Measurements from ENCODE around the gene GREM2.

The GREM2 gene

DNA sequence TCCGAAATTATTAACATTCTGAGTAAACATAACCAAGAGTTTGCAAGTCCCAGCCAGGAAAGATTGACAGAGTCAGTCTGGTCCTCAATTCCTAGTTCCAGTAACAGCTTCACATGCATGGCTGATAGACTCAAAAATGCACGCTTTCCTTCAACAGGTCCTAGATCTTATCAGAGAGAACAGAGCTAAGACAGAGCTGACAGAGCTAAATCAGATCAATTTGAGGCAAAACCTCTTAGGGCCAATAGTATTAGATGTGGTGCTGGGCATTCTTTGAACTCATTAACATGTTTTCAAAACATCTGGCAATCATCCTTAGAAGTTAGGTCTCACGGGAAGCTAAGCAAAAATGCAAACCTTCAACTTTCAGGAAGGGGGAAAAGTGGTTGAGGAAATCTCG, 114.0 kb downstream of the GREM2 start:
- DNase-seq, result no peak

DNA sequence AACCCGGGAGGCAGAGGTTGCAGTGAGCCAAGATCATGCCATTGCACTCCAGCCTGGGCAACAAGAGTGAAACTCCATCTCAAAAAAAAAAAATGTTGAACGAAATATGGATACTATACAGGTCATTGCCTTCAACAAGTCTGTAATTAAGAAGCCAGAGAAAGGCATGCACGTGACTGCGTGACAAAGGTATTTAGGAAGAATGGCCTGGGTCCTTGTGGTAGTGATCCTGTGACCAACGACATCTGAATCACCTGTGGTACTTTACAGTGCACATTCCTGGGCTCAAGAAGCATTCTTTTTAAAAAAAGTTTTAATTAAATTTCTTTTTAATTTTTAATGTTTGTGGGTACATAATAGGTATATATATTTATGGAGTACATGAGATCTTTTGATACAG, 115.0 kb downstream of the GREM2 start:
- DNase-seq, result no peak

DNA sequence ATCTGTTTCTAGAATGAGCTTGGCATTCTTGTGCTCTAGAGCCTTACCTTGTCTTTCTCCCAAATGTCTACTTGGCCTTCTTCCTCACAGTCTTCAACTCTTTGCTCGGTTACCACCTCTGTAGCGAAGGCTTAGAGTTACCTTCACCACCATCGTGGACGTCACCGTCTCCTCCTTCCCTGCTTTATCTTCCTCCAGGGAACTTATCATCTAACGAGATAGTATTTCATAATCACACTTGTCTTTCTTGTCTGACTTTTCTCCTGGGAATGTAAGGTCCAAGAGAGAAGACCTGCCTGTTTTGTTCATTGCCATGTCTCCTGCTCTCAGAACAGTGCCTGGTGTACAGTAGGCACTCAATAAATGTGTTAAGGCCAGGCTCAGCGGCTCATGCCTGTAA, 115.6 kb downstream of the GREM2 start:
- no peak for DNase-seq

DNA sequence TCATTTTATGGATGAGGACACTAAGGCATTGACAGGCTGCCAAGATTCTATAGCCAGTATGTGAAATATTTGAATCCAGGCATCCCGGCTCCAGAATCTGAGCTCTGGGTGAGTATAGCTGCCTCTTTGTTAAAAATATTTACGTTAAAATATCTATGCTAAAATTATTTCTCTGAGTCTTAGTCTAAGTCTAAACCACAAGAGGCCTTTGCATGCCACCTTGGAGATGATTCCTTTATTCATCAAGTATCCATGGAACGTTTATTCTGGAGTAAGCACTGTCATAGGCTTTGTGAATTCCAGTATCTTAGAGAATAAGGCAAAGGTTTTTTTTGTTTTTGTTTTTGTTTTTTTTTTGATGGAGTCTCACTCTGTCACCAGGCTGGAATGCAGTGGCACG, 116.4 kb downstream of the GREM2 start:
- no peak for DNase-seq

DNA sequence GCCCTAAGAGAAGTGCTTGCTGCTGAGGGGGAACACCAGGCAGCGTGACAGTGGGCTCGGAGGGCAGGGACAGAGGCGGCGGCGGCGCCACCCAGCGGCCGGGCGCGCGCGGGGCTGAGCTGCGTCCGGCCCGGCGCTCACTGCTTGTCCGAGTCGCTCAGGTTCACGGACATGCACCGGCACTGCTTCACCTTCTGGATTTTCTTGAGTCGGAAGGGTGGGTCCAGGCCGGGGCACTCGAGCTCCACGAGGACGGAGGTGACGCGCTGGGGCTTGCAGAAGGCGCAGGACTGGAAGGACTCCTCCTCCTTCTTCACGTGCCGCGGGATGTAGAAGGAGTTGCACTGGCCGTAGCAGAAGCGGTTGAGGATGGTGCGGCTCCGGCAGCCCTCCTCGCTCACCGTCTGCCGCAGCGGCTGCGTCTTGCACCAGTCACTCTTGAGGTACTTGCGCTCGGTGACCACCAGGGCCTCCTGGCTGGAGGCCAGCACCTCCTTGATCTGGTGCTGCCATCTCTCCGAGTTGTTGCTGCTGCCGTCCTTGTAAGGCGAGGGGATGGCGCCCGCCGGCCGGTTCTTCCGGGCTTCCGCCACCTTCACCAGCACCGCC, 119.0 kb downstream of the GREM2 start:
- peak in 1 of 2 donors; percentile 10 for DNase-seq

DNA sequence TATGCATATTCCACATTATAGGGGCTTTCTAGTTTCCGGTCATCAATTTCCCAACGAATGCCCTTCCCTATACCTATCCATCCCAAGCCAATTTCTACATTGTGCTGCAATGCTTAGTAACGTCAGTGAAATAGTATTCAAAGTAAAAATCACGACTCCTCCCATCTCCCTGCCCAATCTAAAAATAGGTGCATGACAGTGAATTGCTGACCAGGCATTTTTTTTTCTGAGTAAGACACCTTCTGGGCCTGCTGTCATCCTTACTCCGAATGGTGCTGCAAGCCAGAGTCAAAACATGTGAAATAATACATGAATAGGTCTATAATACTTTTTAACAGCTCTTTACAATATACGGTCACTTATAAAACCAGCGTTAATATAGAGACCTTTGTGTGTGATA, 120.2 kb downstream of the GREM2 start:
- DNase-seq, result no peak

DNA sequence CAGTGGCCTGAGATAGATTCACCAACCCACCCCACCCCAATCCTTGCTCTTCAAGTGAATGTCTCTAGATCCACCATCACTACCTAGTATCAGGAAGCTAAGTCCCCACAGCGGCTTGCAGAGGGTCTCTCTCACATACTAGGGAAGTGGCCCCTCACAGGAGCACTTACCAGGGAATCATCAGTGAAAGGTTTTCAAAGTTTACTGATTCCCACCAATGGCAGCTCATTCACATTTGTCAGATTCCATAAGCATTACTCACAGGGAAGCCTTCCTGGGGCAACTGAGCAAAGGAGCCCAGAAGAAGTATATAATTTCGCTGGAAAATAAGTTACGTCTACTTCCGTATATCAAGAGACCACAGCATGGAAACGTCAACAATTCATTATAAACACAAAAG, 120.8 kb downstream of the GREM2 start:
- no peak for DNase-seq

DNA sequence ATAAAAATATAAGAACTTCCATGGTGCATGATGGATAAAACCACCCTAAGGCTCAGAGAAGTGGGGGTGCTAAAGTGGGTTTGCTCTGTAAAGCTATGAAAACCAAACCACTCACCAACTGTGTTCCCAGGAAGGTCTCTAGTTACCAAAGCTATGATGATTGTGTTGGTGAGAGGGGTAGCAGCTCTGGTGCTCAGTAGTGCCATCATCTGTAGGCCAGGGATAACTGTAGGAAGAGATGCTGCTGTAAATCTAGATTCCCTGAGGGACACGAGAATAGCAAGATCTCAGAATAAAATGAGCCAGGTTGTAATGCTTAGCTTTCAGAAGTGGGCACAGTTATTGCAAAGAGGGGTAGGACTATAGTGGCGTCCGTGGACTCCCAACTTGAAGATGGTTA, 124.5 kb downstream of the GREM2 start:
- DNase-seq, result no peak

DNA sequence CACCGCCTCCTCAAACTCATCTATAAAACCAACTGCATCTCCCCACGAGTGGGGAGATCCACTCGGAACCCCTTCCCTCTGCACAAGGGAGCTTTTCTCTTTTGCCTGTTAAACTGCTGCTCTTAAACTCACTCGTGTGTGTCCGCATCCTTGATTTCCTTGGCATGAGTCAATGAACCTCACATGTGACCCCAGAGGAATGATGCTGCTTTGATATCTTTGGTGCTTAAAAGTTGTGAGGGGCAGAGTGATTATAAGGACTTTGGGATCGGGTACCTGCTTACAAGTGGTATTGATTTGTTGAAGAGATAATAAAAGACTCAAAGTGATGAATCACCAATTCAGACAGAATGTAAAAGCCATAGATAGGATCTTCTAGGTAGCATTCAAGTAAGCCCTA, 125.3 kb downstream of the GREM2 start:
- DNase-seq, result no peak

DNA sequence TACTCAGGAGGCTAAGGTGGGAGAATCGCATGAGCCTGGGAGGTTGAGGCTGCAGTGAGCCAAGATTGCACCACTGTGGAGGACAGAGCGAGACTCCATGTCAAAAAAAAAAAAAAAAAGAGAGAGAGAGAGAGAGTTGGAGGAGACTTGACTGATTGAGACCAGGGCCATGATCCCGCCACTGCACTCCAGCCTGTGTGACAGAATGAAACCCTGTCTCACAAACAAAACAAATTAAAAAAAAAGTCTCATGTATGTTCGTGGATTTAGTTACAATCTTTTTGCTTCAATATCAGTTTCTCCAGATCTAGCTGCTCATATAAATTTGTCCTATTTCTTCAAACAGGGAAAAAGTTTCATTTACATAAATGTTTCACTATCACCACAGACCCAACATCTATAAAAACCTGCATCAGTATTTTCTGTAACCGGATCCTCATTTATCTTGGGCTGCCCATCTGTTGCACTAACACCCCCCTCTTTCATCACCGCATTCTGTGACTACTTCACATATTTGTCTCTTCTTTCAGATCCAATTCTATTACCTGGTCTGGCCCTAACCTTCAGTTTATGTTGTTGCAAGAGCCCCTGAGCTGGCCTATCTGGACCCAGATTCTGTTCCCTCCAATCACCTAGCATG, 127.0 kb downstream of the GREM2 start:
- DNase-seq, result no peak

DNA sequence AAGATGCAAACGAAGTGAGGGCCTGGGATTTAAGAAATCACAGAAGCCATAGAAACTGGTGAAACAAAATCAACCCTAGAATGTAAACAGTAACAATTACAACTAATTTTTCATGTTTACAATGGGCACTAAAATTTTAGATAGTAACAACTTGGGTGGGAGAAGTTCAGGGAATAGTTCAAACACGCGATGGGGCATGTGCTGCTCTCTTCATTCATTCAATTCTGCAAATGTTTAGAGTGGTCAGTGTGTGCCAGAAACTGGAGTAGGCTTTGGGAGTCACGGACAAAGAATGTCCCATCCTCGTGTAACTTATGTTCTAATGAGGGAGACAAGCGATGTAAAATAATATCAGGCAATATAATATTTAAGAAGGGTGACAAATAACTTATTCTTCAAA, 133.4 kb downstream of the GREM2 start:
- no peak for DNase-seq

DNA sequence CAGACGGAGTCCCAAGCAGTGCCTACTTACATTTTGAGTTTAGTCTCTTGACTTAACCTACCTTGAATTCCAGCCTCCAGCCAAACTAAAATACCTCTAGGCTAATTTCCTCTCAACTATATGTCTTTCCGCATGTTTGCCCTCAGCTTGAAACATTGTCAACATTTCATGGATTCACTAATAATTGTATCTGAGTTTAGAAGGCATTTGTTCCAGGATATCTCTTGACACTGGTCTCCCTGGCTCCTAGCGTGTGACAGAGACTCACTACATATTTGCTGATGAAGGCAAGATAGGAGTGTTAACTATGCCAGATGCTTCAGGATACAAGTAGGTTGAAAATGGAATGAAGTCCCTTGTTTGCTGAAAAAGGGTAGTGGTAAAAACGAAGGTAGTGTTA, 136.1 kb downstream of the GREM2 start:
- no peak for DNase-seq

DNA sequence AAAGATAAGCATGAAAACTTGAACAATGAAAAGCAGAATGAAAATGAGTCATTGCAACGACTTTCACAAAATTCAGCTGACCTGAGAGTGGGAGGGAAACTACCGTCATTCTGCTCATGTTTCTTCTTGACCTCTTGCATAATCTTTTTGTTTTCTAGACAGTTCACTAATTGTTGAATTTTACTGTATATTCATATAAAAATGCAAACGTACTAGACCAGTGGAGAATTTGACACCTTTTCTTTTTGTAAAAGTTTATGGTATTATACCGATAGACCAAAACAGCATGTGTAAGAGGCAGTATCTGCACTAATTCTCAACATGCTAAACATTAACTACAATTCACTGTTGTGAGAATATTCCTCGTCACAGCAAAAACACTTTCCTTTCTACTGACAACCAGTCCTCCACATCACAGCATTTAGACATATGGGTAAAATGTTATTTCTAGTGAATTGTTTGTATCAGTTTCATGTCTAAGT, 137.8 kb downstream of the GREM2 start:
- DNase-seq, result no peak

DNA sequence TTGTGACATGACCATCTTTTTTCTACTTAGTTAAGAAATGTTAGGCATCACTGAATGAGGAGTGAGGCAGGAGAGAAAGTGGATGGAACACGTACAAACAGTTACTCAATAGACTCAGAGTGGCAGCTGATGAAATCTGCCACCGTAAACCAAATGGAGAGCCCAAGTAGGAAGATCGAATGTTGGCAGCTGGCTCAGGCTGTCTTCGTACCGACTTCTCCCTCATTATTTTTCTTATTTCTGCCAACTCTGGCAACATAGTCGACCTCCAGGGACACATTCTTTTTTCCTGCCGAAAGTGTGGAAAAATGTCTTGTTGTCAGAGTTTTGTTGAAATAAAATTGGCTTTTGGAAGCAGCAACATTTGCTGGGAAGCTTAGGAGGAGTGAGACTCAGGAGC, 143.3 kb downstream of the GREM2 start:
- no peak for DNase-seq

DNA sequence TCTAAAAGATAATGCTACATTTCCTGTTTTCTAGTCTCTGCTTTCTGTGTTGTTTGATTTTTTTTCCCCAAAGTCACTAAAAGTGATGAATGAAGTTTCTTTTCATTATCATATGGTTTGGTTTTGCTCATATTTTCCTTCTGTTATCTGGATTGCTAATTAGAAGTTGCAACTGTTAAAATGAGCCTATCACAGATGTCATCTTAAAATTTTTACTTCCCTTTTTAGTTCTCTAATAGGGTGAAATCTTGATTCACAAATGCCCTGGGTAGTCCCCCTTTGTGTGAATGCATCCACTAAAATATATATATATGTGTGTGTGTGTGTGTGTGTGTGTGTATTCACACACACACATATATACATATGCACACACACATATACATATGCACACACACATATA, 144.1 kb downstream of the GREM2 start:
- no peak for DNase-seq

DNA sequence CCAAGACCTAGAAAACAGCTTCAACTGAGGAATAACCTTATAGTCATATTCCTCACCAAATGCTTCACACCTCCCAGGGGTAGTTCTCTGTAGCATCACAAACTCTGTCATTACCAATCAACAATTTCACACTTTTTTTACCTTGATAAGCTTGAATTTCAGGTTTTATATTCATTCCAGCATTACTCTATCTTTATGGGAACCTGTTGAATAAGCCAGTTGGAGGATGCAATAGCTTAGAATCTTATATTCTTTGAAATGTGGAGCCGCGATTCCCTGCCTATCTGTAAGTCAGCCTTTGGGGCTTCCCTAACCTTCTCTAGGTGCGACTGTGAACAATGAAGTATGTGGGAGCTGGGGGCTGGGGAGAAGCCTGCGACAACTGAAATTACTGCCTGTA, 145.4 kb downstream of the GREM2 start:
- DNase-seq, result no peak

DNA sequence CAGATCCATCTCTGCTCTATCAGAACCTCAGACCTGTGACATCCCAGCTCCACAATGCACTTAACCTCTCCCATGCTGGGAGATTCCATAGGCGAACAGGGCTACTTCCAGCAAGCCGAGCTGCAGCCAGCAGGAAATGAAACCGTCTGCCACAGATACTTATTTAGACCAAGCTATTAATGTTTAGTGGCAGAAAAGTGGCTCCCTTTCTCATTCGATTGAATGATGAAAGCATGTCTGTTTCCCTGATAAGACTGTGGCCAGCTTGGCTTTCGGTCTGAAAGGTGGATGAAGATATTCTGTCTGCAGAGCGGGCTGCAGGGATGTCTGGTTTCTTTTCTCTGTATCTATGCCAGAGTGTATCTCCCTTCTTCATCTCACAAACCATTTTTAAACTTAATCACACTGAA, 146.4 kb downstream of the GREM2 start:
- no peak for DNase-seq

DNA sequence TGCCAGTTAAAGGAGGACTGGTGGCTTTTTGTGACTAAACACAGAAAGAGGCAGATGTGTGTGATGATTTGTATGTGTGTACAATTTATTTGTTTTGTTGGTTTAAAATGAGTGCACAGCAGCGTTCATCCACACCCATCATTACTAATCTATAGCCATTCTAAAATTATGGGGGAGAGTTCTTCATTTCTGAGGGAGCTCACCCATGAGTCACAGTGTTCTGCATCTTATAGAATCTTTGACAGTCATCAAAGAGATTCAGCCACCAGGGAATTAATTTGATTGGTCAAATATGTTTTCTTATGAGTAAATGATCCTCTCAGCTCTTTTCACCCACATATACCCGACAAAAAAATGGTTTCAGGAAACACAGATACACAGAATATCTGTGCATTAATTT, 147.9 kb downstream of the GREM2 start:
- no peak for DNase-seq

DNA sequence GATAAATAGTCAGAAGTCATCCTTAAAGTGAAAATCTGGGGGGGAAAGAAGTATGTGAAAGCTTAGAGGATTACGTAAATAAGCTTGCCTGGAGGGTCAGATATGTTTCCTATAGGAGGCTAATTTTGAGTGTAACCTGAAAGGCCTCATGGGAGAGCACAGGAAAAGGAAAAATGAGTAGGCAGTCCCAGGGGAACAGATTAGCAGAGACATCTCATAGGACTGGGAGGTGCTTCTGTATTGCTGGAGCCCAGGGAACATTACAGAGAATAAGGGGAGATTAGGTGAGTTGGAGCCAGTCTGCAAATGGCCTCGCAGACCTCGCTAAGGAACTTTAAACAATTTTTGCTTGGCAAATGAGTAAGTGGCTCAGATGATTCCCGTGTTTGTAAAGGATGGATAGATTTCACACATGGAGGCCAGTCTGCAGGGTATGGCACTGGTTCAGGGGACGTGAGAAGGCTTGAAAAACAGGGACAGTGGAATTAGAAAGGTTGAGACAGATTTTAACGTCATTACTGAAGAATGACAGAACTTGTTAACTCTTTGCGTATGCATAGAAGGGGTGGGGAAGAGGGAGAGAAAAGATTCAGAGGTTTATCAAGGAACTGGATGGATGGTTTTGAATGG, 149.1 kb downstream of the GREM2 start:
- no peak for DNase-seq

DNA sequence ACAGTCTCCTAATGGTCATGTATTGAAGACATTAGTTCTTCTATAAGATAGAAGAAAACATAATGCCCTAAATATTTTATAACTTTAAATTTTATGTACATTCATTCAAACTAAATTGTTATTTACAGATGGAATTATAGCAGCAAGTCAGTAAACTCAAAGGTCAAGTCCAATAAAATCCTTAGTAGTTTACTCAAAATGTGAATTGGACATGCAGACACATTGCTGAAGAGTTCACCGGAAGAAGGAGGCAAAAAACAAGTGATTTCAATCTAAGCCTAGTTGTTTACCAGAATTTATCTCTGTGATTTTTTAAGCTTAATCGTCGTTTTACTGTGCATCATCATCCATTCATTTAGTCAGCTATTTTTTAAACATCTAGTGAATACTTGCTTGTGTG, 149.7 kb downstream of the GREM2 start:
- no peak for DNase-seq

DNA sequence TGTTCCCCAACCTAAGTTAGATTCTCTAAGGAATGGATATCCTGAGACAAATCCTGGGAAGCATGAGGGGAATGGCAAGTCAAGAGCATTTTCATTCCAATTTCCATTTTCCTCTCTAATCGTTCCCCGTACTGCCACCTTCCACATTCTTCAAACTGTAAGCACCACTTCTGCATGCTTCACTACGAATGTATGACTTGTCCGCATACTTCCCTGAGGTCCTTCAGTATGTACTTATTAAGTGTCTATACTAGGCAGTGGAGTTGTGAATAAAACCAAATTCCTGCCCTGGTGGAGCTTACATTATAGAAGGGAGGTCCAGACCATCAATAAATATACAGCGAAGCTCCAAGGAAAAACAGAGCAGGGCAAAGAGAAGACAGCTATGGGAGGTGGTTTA, 154.8 kb downstream of the GREM2 start:
- no peak for DNase-seq

DNA sequence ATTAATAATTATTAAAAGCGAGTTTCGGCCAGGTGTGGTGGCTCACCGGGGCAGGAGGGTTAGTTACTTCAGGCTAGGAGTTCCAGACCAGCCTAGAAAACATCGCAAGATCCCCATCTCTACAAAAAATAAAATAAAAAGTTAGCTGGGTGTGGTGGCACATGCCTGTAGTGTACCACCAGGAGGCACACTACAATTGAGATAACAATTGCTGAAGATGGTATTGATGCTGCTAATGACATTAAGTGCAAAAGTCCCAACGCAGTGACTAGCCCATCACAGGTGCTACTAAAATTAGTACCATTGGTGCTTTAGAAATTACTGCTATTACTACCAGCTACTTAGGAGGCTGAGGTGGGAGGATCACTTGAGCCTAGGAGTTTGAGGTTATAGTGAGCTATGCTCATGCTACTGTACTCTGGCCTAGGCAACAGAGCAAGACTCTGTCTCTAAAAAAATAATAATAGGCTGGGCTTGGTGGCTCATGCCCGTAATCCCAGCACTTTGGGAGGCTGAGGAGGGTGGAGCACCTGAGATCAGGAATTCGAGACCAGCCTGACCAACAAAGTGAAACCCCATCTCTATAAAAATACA, 156.6 kb downstream of the GREM2 start:
- no peak for DNase-seq

DNA sequence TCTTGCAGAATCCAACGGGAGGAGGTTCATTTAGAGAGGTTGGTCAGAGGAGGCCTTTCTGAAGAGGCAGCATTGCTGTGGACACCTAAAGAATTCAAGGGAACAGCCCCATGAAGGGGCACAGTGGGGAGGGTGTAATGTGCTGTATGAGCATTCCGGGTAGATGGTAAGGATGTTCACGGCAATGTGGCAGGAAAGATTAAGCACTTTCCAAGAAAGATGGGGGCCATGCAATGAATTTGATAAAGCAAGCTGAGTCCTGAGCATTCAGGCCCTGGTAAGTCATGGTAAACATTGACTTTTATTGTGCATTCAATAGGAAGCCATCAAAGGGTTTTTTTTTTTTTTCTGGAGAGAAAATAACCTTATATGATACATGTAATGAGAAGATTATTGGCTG, 166.6 kb downstream of the GREM2 start:
- DNase-seq, result no peak

DNA sequence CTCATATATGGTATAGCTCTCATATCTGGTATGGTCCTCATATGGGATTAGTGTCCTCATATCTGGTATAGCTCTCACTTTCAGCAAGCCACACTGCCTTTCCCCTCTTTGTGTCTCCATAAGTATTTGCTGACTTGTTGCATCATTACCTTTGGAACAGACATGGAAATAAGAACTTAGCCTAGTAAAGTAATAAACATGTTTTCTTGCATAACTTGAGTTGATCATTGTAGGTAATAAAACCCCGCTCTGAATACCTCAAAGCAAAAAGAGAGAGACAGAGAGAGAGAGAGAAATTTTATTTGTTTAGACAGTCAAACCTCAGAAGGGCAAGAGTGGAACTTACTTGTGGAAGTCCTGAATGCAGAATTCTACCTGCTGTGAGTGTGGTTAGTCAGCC, 170.3 kb downstream of the GREM2 start:
- no peak for DNase-seq

Data from stimulated activated CD4-positive, alpha-beta T cell treated with anti-CD3 and anti-CD28 coated beads, Interleukin-2, amount 100 ng/mL, for 24 hours (primary cell).